VCaP (cell line): ENCODE data around the gene ITGA6.

ENCODE experiments used
- H3K27ac ChIP-seq: fragments of 450-650 bp; 2 replicates; pipeline ENCODE4 v1.5.1; 2017
- CTCF ChIP-seq: fragments of 450-650 bp; conservative IDR thresholded peaks from 2 replicates; pipeline ENCODE4 v1.5.1; 2017; ENCODE audit warnings: mild to moderate bottlenecking, moderate library complexity

Gene ITGA6

GRCh38 chr2:172404824-172405223 is 22.6 kb upstream of the ITGA6 start:
- peak overlapping the region; percentile 12; the same call in 1 of the 2 replicates for H3K27ac ChIP-seq
- TF ChIP-seq CTCF: no peak

DNA sequence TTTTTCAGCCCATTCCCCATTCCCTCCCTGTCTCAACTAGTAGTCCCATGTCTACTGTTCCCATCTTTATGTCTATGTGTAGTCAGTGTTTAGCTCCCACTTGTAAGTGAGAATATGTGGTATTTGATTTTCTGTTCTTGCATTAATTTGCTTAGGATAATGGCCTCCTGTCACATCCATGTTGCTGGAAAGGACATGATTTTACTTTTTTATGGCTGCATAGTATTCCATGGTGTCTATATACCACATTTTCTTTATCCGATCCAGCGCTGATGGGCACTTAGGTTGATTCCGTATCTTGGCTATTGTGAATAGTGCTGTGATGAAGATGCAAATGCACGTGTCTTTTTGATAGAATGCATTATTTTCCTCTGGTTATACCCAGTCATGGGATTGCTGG is 21.7 kb upstream of the ITGA6 start:
- TF ChIP-seq CTCF: no peak
- no peak overlapping the region for H3K27ac ChIP-seq

GRCh38 chr2:172408143-172408766 is 19.1 kb upstream of the ITGA6 start:
- H3K27ac ChIP-seq: peak overlapping the region; percentile 12
- no peak for TF ChIP-seq CTCF

DNA sequence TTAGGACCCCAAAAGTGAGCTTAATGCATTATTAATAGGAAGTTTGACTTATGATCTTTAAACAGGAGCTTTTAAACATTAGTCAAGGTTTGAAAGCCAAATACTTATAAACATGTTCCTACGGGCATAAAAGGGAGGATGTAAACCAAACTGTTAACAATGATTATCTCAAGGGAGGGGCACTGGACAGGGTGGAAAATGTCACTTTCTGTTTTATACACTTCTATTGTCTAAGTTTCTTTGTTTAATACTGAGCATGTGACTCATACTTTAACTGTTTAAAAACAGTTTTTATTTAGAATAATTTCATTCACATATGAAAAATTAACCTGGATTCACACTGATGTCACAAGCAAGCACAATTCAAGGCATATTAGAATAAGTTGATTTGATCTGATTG is 18.3 kb upstream of the ITGA6 start:
- TF ChIP-seq CTCF: no peak
- H3K27ac ChIP-seq: peak overlapping the region; percentile 12; the same call in 1 of the 2 replicates

GRCh38 chr2:172412984-172413492 is 14.3 kb upstream of the ITGA6 start:
- no peak overlapping the region for H3K27ac ChIP-seq

GRCh38 chr2:172415157-172415864 is 12.1 kb upstream of the ITGA6 start:
- no peak for TF ChIP-seq CTCF
- H3K27ac ChIP-seq: no peak overlapping the region

More at GRCh38 chr2:172412984-172413492, 14.3 kb upstream of the ITGA6 start:
- no peak for TF ChIP-seq CTCF

GRCh38 chr2:172415865-172416183 is 11.6 kb upstream of the ITGA6 start:
- no peak for TF ChIP-seq CTCF
- no peak overlapping the region for H3K27ac ChIP-seq
